HG02973 (cell line): ENCODE results near the gene WNT4.

ENCODE experiments used
- ATAC-seq: cut with Tn5 transposase; IDR thresholded peaks from one replicate; pipeline ENCODE4 v1.9.1; 2021; ENCODE audit warnings: moderate library complexity; ENCODE audit not compliant: unreplicated experiment

WNT4 gene

GRCh38 chr1:22089134-22089571, 53.7 kb downstream of the WNT4 start:
- no peak for ATAC-seq

- no peak for ATAC-seq
Observed at GRCh38 chr1:22088331-22088730, 54.6 kb downstream of the WNT4 start.

- ATAC-seq: no peak
Observed at GRCh38 chr1:22080191-22080590, 62.7 kb downstream of the WNT4 start.

GRCh38 chr1:22078133-22078532, 64.8 kb downstream of the WNT4 start:
- no peak for ATAC-seq

- ATAC-seq: no peak
Observed at GRCh38 chr1:22077728-22078127, 65.2 kb downstream of the WNT4 start.

- no peak for ATAC-seq
Observed at GRCh38 chr1:22076346-22076745, 66.6 kb downstream of the WNT4 start.

- no peak for ATAC-seq
Observed at GRCh38 chr1:22075718-22076117, 67.2 kb downstream of the WNT4 start.

GRCh38 chr1:22074803-22075202, 68.1 kb downstream of the WNT4 start:
- no peak for ATAC-seq

- no peak for ATAC-seq
Observed at GRCh38 chr1:22071511-22071910, 71.4 kb downstream of the WNT4 start.
